CD4-positive, CD25-positive, alpha-beta regulatory T cell (primary cell): Measurements from ENCODE around the gene OST4. TPM values are rescaled to one million over a fixed set of nuclear protein-coding genes. Genes with fewer than 3 reads are reported as not detected.
A peak's percentile ranks its signal among the peaks of the same experiment; 100 is the strongest.

Experiments used
- ATAC-seq, 2 donors: fragments of 150-1000 bp; cut with Tn5 transposase; one replicate each; pipeline ENCODE4 v1.10.0; 2021; ENCODE audit warnings: low read depth in 2 of 2, moderate number of reproducible peaks in 2 of 2, moderate library complexity in 1 of 2
- DNase-seq, 3 donors: peaks; one replicate each; pipeline versions ENCODE4 v3.0.0 to v3.0.0-alpha.2; 2012 to 2022; ENCODE audit warnings: mixed read lengths in 1 of 3
- H3K27ac ChIP-seq: one replicate; pipeline ENCODE4 v1.7.0; 2013; ENCODE audit warnings: mild to moderate bottlenecking, low read length; ENCODE audit not compliant: insufficient read depth, poor library complexity, severe bottlenecking
- H3K27me3 ChIP-seq: one replicate; pipeline ENCODE4 v1.7.0; 2013; ENCODE audit warnings: low read length; ENCODE audit not compliant: control insufficient read depth, insufficient read depth
- H3K36me3 ChIP-seq: one replicate; pipeline ENCODE4 v1.7.0; 2013; ENCODE audit warnings: mild to moderate bottlenecking, low read length, moderate library complexity; ENCODE audit not compliant: control insufficient read depth, insufficient read depth
- H3K4me1 ChIP-seq: 2 replicates; pipeline ENCODE4 v1.7.0; 2013; ENCODE audit warnings: mild to moderate bottlenecking, low read length; ENCODE audit not compliant: insufficient read depth, control insufficient read depth, poor library complexity, severe bottlenecking
- H3K4me3 ChIP-seq: one replicate; pipeline ENCODE4 v1.7.0; 2013; ENCODE audit warnings: low read depth, mild to moderate bottlenecking, low read length, moderate library complexity
- H3K9me3 ChIP-seq, 2 experiments: 1 replicate in 1 of 2; 2 replicates in 1 of 2; pipeline ENCODE4 v1.7.0; 2013; ENCODE audit warnings: low read length in 2 of 2, mild to moderate bottlenecking in 1 of 2, moderate library complexity in 1 of 2; ENCODE audit not compliant: control insufficient read depth in 2 of 2
- H3K27ac Mint-ChIP-seq, 3 donors: one replicate each; pipeline ENCODE4 v1.8.0; 2020 to 2022; ENCODE audit warnings: mild to moderate bottlenecking in 3 of 3, mixed read lengths in 3 of 3, moderate library complexity in 2 of 3
- H3K27me3 Mint-ChIP-seq: one replicate; pipeline ENCODE4 v1.8.0; 2022; ENCODE audit warnings: mild to moderate bottlenecking, mixed read lengths
- H3K36me3 Mint-ChIP-seq: one replicate; pipeline ENCODE4 v1.8.0; 2020; ENCODE audit warnings: mixed read lengths
- H3K4me1 Mint-ChIP-seq, 4 donors: one replicate each; pipeline ENCODE4 v1.8.0; 2020 to 2022; ENCODE audit warnings: mixed read lengths in 4 of 4, mild to moderate bottlenecking in 1 of 4
- H3K4me3 Mint-ChIP-seq, 4 donors: one replicate each; pipeline ENCODE4 v1.8.0; 2020 to 2022; ENCODE audit warnings: mild to moderate bottlenecking in 4 of 4, mixed read lengths in 4 of 4, moderate library complexity in 3 of 4
- H3K9me3 Mint-ChIP-seq, 7 donors: one replicate each; pipeline ENCODE4 v1.8.0; 2020 to 2022; ENCODE audit warnings: mixed read lengths in 7 of 7, mild to moderate bottlenecking in 3 of 7, moderate library complexity in 2 of 7
- polyA plus RNA-seq, 4 donors: library from polyadenylated mRNA; unstranded; fragments of 300-500 nt; fragmentation: Illumina TruSeq; gene quantifications; one replicate each; pipeline ENCODE4 v1.2.3, GENCODE V29; 2021
- total RNA-seq: library from RNA; stranded (reverse); gene quantifications from one replicate; pipeline ENCODE4 v1.2.3, GENCODE V29; 2022

OST4 gene
- total and polyA plus RNA-seq, 5 donors from 2014 or later, result 279 to 1,033 (median 867) TPM

DNA sequence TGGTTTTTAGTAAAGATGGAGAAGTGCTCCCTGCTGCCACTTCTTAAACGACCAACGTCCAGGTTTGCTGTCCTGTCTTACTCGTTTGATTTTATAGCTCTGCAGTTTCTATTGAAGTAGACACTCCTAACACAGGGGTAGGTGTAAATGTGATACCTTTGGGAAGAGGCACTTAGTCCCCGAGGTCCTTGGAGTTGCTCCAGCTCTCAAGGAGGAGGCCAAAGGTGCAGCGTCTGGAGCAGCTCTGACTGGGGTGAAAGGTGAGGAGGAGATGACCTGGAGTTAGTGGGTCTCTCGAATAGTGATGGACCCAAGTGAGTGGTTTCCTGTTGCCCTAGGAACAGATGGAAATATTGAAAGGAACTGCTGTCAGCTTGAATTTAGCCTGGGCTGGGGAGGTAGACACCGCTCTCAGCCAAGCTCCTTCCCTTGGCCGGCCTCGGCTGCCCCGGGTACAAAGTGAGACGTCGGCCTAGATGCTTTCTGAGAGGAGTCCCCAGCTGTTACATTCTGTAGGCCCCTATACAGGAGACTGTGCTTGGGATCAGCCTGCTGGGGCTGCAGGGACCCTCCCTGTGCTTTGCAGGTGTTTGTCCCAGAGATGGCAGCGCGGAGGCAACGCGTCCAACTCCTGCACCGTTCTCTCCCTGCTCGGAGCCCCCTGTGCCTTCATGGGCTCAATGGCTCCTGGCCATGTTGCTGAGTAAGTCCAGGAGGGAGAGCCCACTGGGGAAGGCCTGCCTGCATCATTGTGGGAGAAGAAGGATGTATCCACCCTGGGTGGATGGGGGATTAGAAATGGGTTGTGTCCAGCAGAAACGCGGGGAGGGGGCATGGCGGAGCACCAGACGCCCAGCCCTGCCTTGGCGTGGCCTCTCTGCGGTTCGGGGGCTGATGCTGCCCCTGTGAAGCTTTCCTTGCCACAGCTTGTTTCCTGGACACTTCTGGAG is 20.6 kb upstream of the OST4 start:
- Histone ChIP-seq H3K27me3 (no peaks in the 10 kb centered on the region), H3K4me1 (peaks cover 11% of the 10 kb centered on the region), H3K9me3 (no peaks in the 10 kb centered on the region), H3K36me3 (no peaks in the 10 kb centered on the region), H3K4me3 (no peak overlapping the region), H3K27ac (no peak overlapping the region)
- no peak overlapping the region for H3K27ac Mint-ChIP-seq
- no peak for ATAC-seq
- no peaks in the 10 kb centered on the region for H3K9me3 Mint-ChIP-seq
- no peaks in the 10 kb centered on the region for H3K27me3 Mint-ChIP-seq
- H3K4me3 Mint-ChIP-seq, result no peak overlapping the region
- H3K36me3 Mint-ChIP-seq, result no peaks in the 10 kb centered on the region
- DNase-seq, result no peak
- peaks cover 3 to 26% (median 12%) of the 10 kb centered on the region in 4 donors for H3K4me1 Mint-ChIP-seq

DNA sequence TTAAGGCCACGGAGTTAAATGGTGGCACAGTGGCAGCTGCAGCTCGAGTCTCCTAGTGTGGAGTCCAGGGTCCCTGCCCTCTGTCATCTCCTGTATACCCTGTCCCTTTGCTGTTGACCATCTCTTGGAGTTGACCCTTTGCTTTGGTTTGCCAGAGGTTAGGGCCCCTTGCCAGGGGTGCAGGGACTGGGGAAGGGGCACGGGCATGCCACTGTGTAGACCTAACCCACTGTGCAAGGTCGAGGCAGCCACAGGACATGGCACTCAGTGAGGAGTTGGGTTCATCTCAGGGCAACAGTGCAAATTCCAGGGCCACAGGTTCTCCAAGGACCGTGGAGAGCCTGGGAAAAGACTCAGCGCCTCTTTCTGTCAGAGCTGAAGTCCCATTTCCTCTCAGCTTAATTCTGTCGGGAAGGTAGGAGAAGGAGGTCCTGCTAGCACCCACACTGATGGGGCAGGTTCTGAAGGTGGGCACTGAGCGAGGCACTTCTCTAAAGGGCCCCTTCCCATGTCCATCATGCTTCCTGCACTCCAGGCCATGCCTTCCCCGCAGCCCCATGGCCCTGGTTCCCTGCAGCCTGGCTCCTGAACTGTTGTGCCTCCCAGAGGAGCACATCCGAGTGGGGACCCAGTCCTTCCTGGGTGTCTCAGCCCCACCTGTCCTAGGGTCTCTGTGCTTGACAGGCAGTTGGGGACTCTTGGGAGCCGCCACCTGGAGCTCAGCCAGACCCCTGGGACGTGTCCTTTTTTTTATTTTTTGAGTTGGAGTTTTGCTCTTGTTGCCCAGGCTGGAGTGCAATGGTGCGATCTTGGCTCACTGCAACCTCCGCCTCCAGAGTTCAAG is 17.9 kb upstream of the OST4 start:
- Mint-ChIP-seq H3K9me3 (no peaks in the 10 kb centered on the region), H3K27me3 (no peaks in the 10 kb centered on the region), H3K27ac (no peak overlapping the region), H3K36me3 (no peaks in the 10 kb centered on the region), H3K4me3 (peak overlapping the region in 1 of 4 donors; percentile 79), H3K4me1 (peaks cover 3 to 26% (median 9%) of the 10 kb centered on the region in 4 donors)
- Histone ChIP-seq H3K4me1 (peaks cover 21% of the 10 kb centered on the region), H3K27ac (no peak overlapping the region), H3K4me3 (no peak overlapping the region), H3K36me3 (no peaks in the 10 kb centered on the region), H3K9me3 (no peaks in the 10 kb centered on the region), H3K27me3 (no peaks in the 10 kb centered on the region)
- no peak for ATAC-seq
- no peak for DNase-seq

DNA sequence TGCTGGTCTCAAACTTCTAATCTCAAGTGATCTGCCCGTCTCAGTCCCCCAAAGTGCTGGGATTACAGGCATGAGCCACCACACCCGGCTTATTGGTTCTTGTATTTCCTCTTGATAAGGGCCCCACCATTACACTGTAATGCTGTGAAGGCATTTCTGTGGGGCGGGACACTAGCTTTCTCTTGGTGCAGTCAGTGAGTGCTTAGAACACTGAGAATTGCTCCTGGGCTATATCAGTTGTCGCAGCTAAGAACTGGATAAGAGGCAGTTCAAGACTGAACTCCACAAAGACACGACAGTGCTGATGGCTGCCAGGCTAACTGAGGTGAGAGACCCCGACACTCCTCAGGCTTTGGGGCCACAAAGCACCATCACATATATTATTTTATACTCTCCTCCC is 17.2 kb upstream of the OST4 start:
- peak overlapping the region in 1 of 3 donors; percentile 71 for H3K27ac Mint-ChIP-seq
- peak overlapping the region in 3 of 4 donors; percentile 39 to 86 (median 79) for H3K4me3 Mint-ChIP-seq
- Histone ChIP-seq H3K4me1 (peaks cover 21% of the 10 kb centered on the region), H3K4me3 (no peak overlapping the region), H3K36me3 (no peaks in the 10 kb centered on the region), H3K9me3 (no peaks in the 10 kb centered on the region), H3K27ac (no peak overlapping the region), H3K27me3 (no peaks in the 10 kb centered on the region)
- no peaks in the 10 kb centered on the region for H3K9me3 Mint-ChIP-seq
- ATAC-seq (no peak), DNase-seq (no peak)
- no peaks in the 10 kb centered on the region for H3K36me3 Mint-ChIP-seq
- H3K4me1 Mint-ChIP-seq, result peaks cover 3 to 26% (median 9%) of the 10 kb centered on the region in 4 donors
- no peaks in the 10 kb centered on the region for H3K27me3 Mint-ChIP-seq

DNA sequence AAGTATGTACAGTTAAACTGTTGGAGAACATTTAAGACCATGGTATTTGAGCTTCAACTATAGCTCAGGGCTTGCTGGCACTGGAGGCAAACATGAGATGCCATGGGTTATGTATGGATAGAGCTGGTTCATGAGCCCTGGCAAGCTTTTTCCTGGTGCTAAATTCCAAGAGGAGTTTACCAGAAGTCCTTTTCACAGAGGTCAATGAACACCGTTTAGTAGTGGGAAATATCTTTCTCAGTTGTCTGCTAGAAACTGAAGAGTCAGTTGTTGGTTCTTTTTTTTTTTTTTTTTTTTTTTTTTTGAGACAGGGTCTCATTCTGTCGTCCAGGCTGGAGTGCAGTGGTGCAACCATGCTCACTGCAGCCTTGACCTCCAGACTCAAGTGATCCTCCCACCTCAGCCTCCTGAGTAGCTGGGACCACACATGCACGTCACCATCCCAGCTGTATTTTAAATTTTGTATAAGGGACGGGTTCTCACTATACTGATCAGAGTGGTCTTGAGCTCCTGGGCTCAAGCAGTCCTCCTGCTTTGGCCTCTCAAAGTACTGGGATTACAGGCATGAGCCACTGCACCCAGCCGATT is 16.5 kb upstream of the OST4 start:
- Mint-ChIP-seq H3K27me3 (no peaks in the 10 kb centered on the region), H3K9me3 (no peaks in the 10 kb centered on the region), H3K36me3 (no peaks in the 10 kb centered on the region), H3K27ac (peak overlapping the region in 1 of 3 donors; percentile 71), H3K4me1 (peaks cover 3 to 26% (median 9%) of the 10 kb centered on the region in 4 donors), H3K4me3 (peak overlapping the region in 3 of 4 donors; percentile 80 to 86 (median 82))
- Histone ChIP-seq H3K9me3 (no peaks in the 10 kb centered on the region), H3K4me3 (no peak overlapping the region), H3K27ac (no peak overlapping the region), H3K36me3 (no peaks in the 10 kb centered on the region), H3K27me3 (no peaks in the 10 kb centered on the region), H3K4me1 (peaks cover 21% of the 10 kb centered on the region)
- no peak for ATAC-seq
- DNase-seq, result no peak

GRCh38 chr2:27086724-27087593 is 15.5 kb upstream of the OST4 start, which contains the start of gene KHK:
Gene KHK (plus strand): TSS chr2:27086772. CDS start chr2:27087260, 488 bp downstream.
- H3K4me3 ChIP-seq, result peak within 1 kb of the TSS; percentile 72
- no peak for DNase-seq
- no peaks in the 10 kb centered on the region for H3K36me3 ChIP-seq
- Mint-ChIP-seq H3K4me3 (peak within 1 kb of the TSS; percentile 82 to 90 (median 86)), H3K9me3 (no peaks in the 10 kb centered on the region), H3K4me1 (peaks cover 3 to 26% (median 9%) of the 10 kb centered on the region in 4 donors), H3K27me3 (no peaks in the 10 kb centered on the region), H3K27ac (peak within 1 kb of the TSS; percentile 76 to 82 (median 78)), H3K36me3 (no peaks in the 10 kb centered on the region)
- H3K4me1 ChIP-seq, result peaks cover 26% of the 10 kb centered on the region
- no peak for ATAC-seq
- H3K9me3 ChIP-seq, result no peaks in the 10 kb centered on the region
- H3K27ac ChIP-seq, result peak within 1 kb of the TSS; percentile 86
- no peaks in the 10 kb centered on the region for H3K27me3 ChIP-seq

- H3K4me3 ChIP-seq, result no peak overlapping the region
Measured at GRCh38 chr2:27086090-27086723, 14.8 kb upstream of the OST4 start.

More at GRCh38 chr2:27086090-27086723, 14.8 kb upstream of the OST4 start:
- H3K27me3 ChIP-seq, result no peaks in the 10 kb centered on the region
- Mint-ChIP-seq H3K9me3 (no peaks in the 10 kb centered on the region), H3K27me3 (no peaks in the 10 kb centered on the region), H3K27ac (peak overlapping the region in 1 of 3 donors; percentile 82), H3K4me3 (peak overlapping the region; percentile 82 to 87 (median 86)), H3K4me1 (peaks cover 5 to 34% (median 13%) of the 10 kb centered on the region in 4 donors), H3K36me3 (no peaks in the 10 kb centered on the region)
- DNase-seq (peak; percentile 95 to 98 (median 95)), ATAC-seq (peak; percentile 95 to 96)
- peaks cover 34% of the 10 kb centered on the region for H3K4me1 ChIP-seq
- no peaks in the 10 kb centered on the region for H3K36me3 ChIP-seq
- no peaks in the 10 kb centered on the region for H3K9me3 ChIP-seq
- H3K27ac ChIP-seq, result peak overlapping the region; percentile 86
